IMR-90 (cell line): ENCODE data around the gene TPSG1. TPM values are rescaled to one million over a fixed set of nuclear protein-coding genes. Genes with fewer than 3 reads are reported as not detected.

Experiments used
- ATAC-seq: fragments of 200-7000 bp; cut with Tn5 transposase; 2 replicates; pipeline ENCODE4 v1.9.1; 2020; ENCODE audit warnings: low read depth, mild to moderate bottlenecking, moderate library complexity
- BruUV-seq: library from RNA; stranded (reverse); fragments of 400-500 nt; replicated peaks from 2 replicates; lab custom pipeline; 2021; lab: Mats Ljungman, UMichigan
- CTCF ChIA-PET: fragments of 300-600 bp; formaldehyde crosslinking; extraction: SDS; loops from one replicate; lab custom pipeline; 2021; ENCODE audit warnings: antibody characterized with exemption; lab: Yijun Ruan, JAX
- POLR2A ChIA-PET: fragments of 300-600 bp; sonication (Branson Sonifier 250); formaldehyde crosslinking; loops from one replicate; lab custom pipeline; 2022; ENCODE audit warnings: antibody characterized with exemption; ENCODE audit not compliant: unreplicated experiment; lab: Charles Lee
- DNase-seq: peaks from one replicate; pipeline ENCODE4 v3.0.0; 2013
- H2AFZ ChIP-seq: replicated peaks from 2 replicates; pipeline ENCODE3; 2013; ENCODE audit warnings: low read length, mild to moderate bottlenecking; ENCODE audit not compliant: poor library complexity
- H2AK5ac ChIP-seq: 2 replicates; pipeline ENCODE4 v1.6.1; 2013; ENCODE audit warnings: low read depth, low read length, inconsistent platforms
- H2AK9ac ChIP-seq: replicated peaks from 2 replicates; pipeline ENCODE3; 2013; ENCODE audit warnings: mild to moderate bottlenecking, low read depth, low read length, moderate library complexity; ENCODE audit not compliant: poor library complexity
- H2BK120ac ChIP-seq: 2 replicates; pipeline ENCODE4 v1.6.1; 2013; ENCODE audit warnings: low read depth, low read length, inconsistent platforms
- H2BK15ac ChIP-seq: 3 replicates; pipeline ENCODE4 v1.6.1; 2013; ENCODE audit warnings: low read depth, low read length, inconsistent platforms
- H2BK20ac ChIP-seq: 2 replicates; pipeline ENCODE4 v1.6.1; 2013; ENCODE audit warnings: low read depth, mild to moderate bottlenecking, inconsistent platforms, low read length, moderate library complexity
- H2BK5ac ChIP-seq: 2 replicates; pipeline ENCODE4 v1.6.1; 2013; ENCODE audit warnings: mild to moderate bottlenecking, low read depth, low read length, inconsistent platforms; ENCODE audit not compliant: poor library complexity, severe bottlenecking
- H3K14ac ChIP-seq: replicated peaks from 2 replicates; pipeline ENCODE4 v1.6.1; 2013; ENCODE audit warnings: low read depth, low read length, inconsistent platforms
- H3K18ac ChIP-seq: 2 replicates; pipeline ENCODE4 v1.6.1; 2013; ENCODE audit warnings: low read depth, low read length, control low read depth
- H3K23ac ChIP-seq: 2 replicates; pipeline ENCODE4 v1.6.1; 2013; ENCODE audit warnings: low read depth, low read length, inconsistent platforms
- H3K27ac ChIP-seq: 2 replicates; pipeline ENCODE4 v1.5.1; 2013; ENCODE audit warnings: mild to moderate bottlenecking, control low read depth, low read length; ENCODE audit not compliant: insufficient read depth
- H3K27me3 ChIP-seq: 2 replicates; pipeline ENCODE4 v1.6.1; 2013; ENCODE audit warnings: low read length; ENCODE audit not compliant: control insufficient read depth, insufficient read depth
- H3K36me3 ChIP-seq: 2 replicates; pipeline ENCODE4 v1.6.1; 2013; ENCODE audit warnings: low read length, mixed read lengths; ENCODE audit not compliant: control insufficient read depth, insufficient read depth
- H3K4ac ChIP-seq: 2 replicates; pipeline ENCODE4 v1.6.1; 2013; ENCODE audit warnings: low read depth, low read length, inconsistent platforms
- H3K4me1 ChIP-seq: 2 replicates; pipeline ENCODE4 v1.6.1; 2013; ENCODE audit warnings: low read length, mixed read lengths; ENCODE audit not compliant: control insufficient read depth, insufficient read depth
- H3K4me2 ChIP-seq: 2 replicates; pipeline ENCODE4 v1.6.1; 2013; ENCODE audit warnings: low read depth, mild to moderate bottlenecking, control low read depth, low read length, moderate library complexity
- H3K4me3 ChIP-seq: 2 replicates; pipeline ENCODE4 v1.5.1; 2013; ENCODE audit warnings: low read depth, mild to moderate bottlenecking, control low read depth, low read length, moderate library complexity; ENCODE audit not compliant: insufficient read depth
- H3K56ac ChIP-seq: 2 replicates; pipeline ENCODE4 v1.6.1; 2013; ENCODE audit warnings: low read length, inconsistent platforms; ENCODE audit not compliant: insufficient read depth; ENCODE audit errors: extremely low read depth
- H3K79me1 ChIP-seq, 2 experiments: 2 replicates each; pipeline ENCODE4 v1.6.1; 2013; ENCODE audit warnings: low read length in 2 of 2, inconsistent platforms in 1 of 2, low read depth in 1 of 2
- H3K9ac ChIP-seq: 2 replicates; pipeline ENCODE4 v1.6.1; 2013; ENCODE audit warnings: low read depth, low read length, control low read depth
- H3K9me1 ChIP-seq: 2 replicates; pipeline ENCODE4 v1.6.1; 2013; ENCODE audit warnings: low read length, inconsistent platforms; ENCODE audit not compliant: insufficient read depth
- H3K9me3 ChIP-seq: 2 replicates; pipeline ENCODE4 v1.6.1; 2013; ENCODE audit warnings: low read length; ENCODE audit not compliant: control insufficient read depth, insufficient read depth
- H4K20me1 ChIP-seq: 2 replicates; pipeline ENCODE4 v1.6.1; 2013; ENCODE audit warnings: low read length, inconsistent platforms; ENCODE audit not compliant: insufficient read depth
- H4K5ac ChIP-seq: 2 replicates; pipeline ENCODE4 v1.6.1; 2013; ENCODE audit warnings: mild to moderate bottlenecking, low read depth, low read length, control low read depth
- H4K8ac ChIP-seq, 2 experiments: 2 replicates each; pipeline ENCODE4 v1.6.1; 2013; ENCODE audit warnings: low read depth in 2 of 2, low read length in 2 of 2, control low read depth in 1 of 2, inconsistent platforms in 1 of 2
- H4K91ac ChIP-seq: 2 replicates; pipeline ENCODE4 v1.6.1; 2013; ENCODE audit warnings: low read depth, low read length, inconsistent platforms; ENCODE audit not compliant: insufficient read depth
- CEBPB ChIP-seq: IDR thresholded peaks from 2 replicates; pipeline ENCODE4 v1.6.1; 2012; ENCODE audit warnings: low read depth, low read length, improper control_type of control experiment
- CHD1 ChIP-seq: IDR thresholded peaks from 2 replicates; pipeline ENCODE4 v1.6.1; 2012; ENCODE audit warnings: low read depth, low read length, improper control_type of control experiment
- WGBS, 2 experiments: methylation state at CpG; one replicate each; pipeline versions ENCODE4 v1.1.5 to v1.1.7; 2013; ENCODE audit warnings: missing lambda C conversion rate in 2 of 2; ENCODE audit not compliant: insufficient read length in 1 of 2; ENCODE audit errors: extremely low coverage in 2 of 2; 5-methylcytosine and 5-hydroxymethylcytosine counted together
- dilution Hi-C: fragments of 300-500 bp; cut with HindIII; formaldehyde crosslinking; loops from one replicate; pipeline ENCODE4 v1.14.3; 2018; ENCODE audit warnings: low sequenced_read_pairs; ENCODE audit not compliant: unreplicated experiment
- in situ Hi-C: fragments of 300-500 bp; cut with MboI; formaldehyde crosslinking; loops from 3 replicates; pipeline ENCODE4 v1.14.3; 2019; ENCODE audit warnings: low sequenced_read_pairs, inconsistent platforms, mixed read lengths
- intact Hi-C: fragments of 100-400 bp; cut with micrococcal nuclease; formaldehyde crosslinking; loops from 2 replicates; pipeline ENCODE4 v1.10.0; 2022
- polyA plus RNA-seq, 3 experiments: library from polyadenylated mRNA; depleted of rRNA; stranded (reverse); fragments of >200 nt; gene quantifications; 2 replicates each; pipeline ENCODE4 v1.2.3, GENCODE V29; 2012; ENCODE audit warnings: low replicate concordance in 1 of 3
- total RNA-seq: library from RNA; depleted of rRNA; stranded (reverse); fragments of >200 nt; gene quantifications from 2 replicates; pipeline ENCODE4 v1.2.3, GENCODE V29; 2012
- TF ChIP-seq, protein P1 (sequence below): fragments of 150-350 bp; IDR thresholded peaks from 2 replicates; pipeline ENCODE4 v1.6.1; 2017; ENCODE audit warnings: mild to moderate bottlenecking, antibody characterized with exemption, low read length, low read depth
- TF ChIP-seq, protein P2 (sequence below): fragments of 150-350 bp; IDR thresholded peaks from 2 replicates; pipeline ENCODE4 v1.6.1; 2016; ENCODE audit warnings: low read depth, mild to moderate bottlenecking, low read length, moderate library complexity, borderline replicate concordance

Gene TPSG1
- total and polyA plus RNA-seq, 2 of the 4 experiments (the other 2 are of a cell fraction) = not detected

DNA sequence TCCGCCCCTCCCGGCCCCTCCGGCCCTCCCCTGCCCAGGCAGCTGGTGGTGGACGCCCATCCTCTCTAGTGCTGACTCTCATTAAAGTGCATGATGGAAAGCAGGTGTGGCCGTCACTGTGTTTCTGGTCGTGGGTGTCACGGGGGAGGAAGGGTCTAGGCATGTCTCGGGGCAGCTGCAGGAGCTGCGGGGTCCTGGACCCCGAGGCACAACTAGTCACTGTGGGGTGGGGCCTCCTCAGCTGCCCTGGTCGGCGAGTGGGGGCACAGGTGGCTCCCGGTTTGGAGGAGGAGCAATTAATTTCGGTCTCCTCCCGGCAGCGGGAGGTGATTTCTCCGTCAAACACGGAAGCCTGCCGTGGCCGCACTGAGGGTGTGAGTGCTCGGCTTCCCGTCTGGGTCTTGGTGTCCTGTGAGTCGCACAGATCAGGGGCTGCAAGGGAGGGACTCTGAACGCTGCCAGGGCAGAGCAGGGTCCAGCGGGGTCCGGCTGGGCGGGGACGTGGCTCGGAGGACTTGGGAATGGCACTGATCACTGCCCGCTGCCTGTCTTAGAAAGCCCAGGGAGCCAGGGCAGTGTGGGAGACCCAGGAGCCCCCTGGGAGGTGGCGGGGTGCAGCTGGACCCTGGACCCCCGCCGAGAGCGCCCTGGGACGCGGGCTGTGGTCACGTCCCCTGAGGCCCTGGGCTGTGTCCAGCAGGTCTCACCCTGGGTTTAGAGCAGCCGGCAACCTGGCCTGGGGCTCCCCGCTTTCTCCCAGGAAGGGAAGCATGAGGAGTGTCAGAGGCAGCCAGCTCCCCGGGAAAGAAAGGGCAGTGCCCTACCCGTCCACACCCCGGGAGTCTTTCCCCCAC, 34.1 kb upstream of the TPSG1 start:
- H2BK20ac ChIP-seq = no peak overlapping the region
- in situ Hi-C loops = no loop called here
- no peak overlapping the region for H3K18ac ChIP-seq
- no peak overlapping the region for H4K5ac ChIP-seq
- no peak overlapping the region for H2AK5ac ChIP-seq
- BruUV-seq = no TSS peak
- H3K9me1 ChIP-seq = no peaks in the 10 kb centered on the region
- no peak overlapping the region for H4K91ac ChIP-seq
- H3K4me1 ChIP-seq = no peaks in the 10 kb centered on the region
- no peak overlapping the region for H3K4ac ChIP-seq
- H2AK9ac ChIP-seq = no peak overlapping the region
- POLR2A ChIA-PET = no interaction called here
- H3K23ac ChIP-seq = no peak overlapping the region
- H3K14ac ChIP-seq = no peak overlapping the region
- TF ChIP-seq CEBPB (no peak), CHD1 (no peak)
- TF ChIP-seq, protein P1, sequence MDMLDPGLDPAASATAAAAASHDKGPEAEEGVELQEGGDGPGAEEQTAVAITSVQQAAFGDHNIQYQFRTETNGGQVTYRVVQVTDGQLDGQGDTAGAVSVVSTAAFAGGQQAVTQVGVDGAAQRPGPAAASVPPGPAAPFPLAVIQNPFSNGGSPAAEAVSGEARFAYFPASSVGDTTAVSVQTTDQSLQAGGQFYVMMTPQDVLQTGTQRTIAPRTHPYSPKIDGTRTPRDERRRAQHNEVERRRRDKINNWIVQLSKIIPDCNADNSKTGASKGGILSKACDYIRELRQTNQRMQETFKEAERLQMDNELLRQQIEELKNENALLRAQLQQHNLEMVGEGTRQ = no peak
- TF ChIP-seq, protein P2, sequence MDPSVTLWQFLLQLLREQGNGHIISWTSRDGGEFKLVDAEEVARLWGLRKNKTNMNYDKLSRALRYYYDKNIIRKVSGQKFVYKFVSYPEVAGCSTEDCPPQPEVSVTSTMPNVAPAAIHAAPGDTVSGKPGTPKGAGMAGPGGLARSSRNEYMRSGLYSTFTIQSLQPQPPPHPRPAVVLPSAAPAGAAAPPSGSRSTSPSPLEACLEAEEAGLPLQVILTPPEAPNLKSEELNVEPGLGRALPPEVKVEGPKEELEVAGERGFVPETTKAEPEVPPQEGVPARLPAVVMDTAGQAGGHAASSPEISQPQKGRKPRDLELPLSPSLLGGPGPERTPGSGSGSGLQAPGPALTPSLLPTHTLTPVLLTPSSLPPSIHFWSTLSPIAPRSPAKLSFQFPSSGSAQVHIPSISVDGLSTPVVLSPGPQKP = no peak
- H3K56ac ChIP-seq = no peak overlapping the region
- CTCF ChIA-PET = no interaction called here
- no peaks in the 10 kb centered on the region for H3K9me3 ChIP-seq
- H4K20me1 ChIP-seq = no peaks in the 10 kb centered on the region; the same call in 1 of the 2 replicates
- intact Hi-C loops = no loop called here
- no peak overlapping the region for H3K4me2 ChIP-seq
- peaks cover 38% of the 10 kb centered on the region for H3K27me3 ChIP-seq
- 17% methylated on average over 13 of the region's 42 CpGs; no CpG with 5 or more reads in 1 of the 2 experiments for WGBS, 2 experiments
- no peak; the same call in 1 of the 2 replicates for ATAC-seq
- no peaks in the 10 kb centered on the region for H3K36me3 ChIP-seq
- no peak for DNase-seq
- H2AFZ ChIP-seq = peak overlapping the region; percentile 41
- no peak overlapping the region for H3K27ac ChIP-seq
- H3K9ac ChIP-seq = no peak overlapping the region
- no peak overlapping the region for H2BK120ac ChIP-seq
- H2BK15ac ChIP-seq = no peak overlapping the region
- no peaks in the 10 kb centered on the region for H3K79me1 ChIP-seq
- dilution Hi-C loops = no loop called here
- H4K8ac ChIP-seq = no peak overlapping the region
- no peak overlapping the region for H2BK5ac ChIP-seq
- H3K4me3 ChIP-seq = no peak overlapping the region
